GM19372 (cell line): Measurements from ENCODE around the gene CEP41.

Experiments
- ATAC-seq: cut with Tn5 transposase; IDR thresholded peaks from one replicate; pipeline ENCODE4 v1.9.1; 2021; ENCODE audit warnings: mild to moderate bottlenecking, low read depth, moderate library complexity; ENCODE audit not compliant: unreplicated experiment

CEP41 gene

DNA sequence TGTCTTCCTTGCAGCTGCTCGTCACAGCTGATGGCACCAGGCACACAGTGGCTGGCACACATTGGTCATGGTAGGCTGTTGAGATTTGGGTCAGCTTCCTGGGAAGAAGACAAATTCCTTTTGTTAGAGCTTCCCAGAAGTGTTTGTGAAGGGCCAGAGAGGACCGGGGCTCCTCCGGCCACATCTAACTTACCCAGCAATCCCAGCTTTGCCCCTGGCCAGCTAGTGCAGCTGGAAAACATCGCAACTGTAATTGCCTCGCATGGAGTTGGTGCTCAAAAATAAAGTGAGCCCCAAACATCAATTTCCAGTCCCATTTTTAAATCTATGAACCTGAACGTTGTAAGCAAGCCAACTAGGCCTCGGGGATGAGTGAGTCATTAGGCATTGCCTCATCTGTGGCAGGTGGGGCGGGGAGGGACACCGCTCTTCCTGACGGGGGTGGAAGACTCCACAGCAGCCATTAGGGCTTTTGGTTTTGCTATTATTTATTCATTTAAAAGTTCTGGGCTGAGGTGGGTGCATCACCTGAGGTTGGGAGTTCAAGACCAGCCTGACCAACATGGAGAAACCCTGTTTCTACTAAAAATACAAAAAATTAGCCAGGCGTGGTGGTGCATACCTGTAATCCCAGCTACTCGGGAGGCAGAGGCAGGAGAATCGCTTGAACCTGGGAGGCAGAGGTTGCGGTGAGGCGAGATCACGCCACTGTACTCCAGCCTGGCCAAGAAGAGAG is 83.8 kb downstream of the CEP41 start:
- no peak for ATAC-seq

DNA sequence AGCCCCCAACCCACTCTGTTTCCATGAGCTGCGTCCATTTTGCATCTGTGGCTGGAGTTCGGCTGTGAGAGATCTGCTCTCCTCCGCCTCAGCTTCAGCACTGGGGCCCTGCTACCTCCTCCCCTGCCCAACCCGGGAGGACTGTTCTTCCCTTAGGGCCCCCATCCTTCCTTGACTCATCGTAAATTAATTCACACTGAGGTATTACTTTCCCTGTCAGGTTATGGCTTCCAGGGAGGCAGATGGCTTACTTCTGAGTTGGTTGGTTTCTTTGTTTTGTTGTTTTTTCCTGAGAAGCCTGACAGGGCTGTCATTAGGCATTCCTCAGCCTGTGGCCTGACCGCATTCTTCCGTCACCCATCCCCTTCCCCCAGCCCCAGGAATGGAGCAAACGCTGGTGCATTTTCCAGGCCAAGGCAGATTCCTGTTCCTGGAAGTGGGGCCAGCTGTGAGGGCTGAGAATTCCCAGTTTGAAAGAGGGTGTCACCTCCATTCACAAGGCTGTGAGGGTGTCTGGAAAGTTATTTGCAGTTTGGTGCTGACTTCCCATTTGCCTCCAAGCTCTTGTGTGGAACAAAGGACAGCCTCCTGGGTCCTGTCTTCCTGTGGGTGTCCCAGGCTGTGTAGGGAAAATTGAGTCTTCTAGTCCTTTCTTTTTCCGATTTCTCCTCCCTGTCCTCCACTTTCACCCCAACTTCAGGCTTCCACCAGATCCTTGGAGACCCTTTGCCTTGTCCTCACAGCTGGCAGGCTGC is 84.5 kb downstream of the CEP41 start:
- ATAC-seq, result no peak

DNA sequence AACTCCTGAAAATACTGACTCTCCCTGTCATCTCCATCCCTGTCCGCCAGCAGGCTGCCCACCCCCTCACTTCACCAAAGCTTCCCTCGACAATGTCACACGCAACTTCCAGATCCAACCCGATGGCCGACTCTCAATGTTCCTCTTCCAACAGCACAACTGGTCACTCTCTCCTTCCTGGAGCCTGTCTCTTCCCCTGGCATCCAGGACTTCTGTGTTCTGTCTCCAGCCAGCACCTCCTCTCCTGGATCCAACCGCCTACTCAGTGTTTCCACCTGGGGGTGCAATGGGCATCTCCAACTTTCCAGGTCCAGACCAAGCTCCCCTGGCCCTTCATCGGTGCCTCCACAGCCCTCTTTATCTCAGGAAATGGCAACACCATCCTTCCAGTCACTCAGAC is 87.6 kb downstream of the CEP41 start:
- ATAC-seq, result no peak

DNA sequence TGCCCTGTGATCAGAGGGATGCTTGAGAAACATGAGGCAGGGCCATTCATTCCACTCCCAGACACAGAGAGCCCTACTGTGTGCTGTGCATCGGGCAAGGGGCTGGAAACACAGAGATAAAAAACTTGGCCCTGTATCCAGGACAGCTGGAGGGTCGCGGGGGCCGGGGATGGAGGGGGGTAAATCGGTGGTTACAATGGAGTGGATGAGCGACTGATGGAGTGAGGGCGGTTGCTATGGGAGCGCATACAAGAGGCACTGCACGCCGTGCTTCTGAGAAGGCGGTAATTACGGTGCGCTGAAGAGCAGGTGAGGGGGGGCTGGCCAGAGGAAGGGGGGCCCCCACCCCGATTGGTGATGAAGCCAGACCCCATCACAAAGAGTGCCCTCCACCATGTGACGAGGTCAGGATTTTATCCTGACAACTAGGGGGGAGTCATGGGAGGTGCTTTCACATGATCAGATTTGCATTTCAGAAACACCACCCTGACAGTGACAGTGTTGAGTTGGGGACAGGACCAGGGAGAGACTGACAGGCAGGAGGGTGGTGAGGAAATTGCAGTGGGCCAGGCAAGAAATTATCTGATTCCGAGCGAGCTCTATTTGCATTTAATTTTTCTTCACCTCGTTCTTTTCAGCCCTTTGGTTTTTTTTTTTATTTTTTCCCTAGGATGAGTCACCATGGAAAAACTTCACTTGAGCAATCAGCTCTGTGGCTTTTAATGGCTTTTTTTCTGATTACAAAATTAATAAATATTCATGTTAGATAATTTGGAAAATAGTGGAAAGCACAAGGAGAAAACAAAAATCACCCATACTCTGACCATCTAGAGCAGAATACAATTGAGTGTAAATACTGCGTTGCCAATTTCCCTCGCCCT is 88.4 kb downstream of the CEP41 start:
- ATAC-seq, result no peak

DNA sequence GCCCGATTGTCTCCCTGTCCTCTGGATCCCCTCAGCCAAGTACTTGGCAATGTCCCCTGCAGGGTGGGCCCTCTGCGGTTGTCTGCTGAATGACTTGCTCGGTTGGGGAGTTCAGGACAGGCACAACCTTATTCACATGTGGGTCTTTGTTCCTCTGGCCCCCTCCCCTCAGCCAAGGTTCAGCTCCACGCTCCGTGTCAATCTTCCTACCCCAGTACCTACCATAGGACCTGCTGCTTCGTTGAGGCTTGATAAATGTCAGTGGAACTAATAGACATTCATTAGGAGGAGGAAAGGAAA is 89.1 kb downstream of the CEP41 start:
- no peak for ATAC-seq

DNA sequence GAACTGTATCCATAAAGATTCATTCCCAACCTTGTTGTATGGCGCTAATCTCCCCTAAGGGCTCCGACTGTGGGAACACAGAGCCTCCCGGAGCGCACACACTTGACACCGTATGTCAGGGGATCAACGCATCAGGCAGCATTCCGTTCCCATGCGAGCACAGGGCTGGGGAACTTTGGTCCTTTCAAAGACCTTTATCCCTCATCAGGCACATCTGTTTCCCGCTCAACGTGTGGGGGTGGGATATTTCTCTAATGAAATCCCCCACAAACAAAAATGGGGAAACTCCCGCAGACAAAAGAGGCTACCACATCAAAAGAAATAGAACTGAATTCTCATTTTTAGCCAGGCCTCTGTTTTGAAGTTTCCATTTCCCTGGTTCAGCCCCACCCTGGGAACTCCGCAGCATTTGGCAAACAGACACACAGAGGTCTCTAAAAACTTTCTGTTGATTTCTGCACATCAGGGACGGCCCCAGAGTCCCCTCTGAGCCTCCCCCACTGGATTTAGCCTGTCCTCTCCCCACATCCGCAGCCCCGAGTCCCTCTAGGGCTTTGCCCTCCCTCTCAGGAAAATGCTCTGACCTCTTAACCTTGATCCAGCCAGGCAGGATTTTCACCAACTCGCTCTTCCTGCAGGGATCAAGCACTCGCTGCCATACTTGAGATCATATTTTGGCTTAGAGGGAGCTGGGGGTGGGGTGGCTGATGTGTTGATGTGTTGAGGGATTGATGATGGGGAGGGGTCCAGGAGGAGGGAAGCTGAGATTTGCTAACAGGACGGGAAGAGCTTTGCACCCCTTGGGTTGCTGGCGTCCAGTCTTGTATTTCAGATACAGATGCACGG is 89.6 kb downstream of the CEP41 start:
- no peak for ATAC-seq

DNA sequence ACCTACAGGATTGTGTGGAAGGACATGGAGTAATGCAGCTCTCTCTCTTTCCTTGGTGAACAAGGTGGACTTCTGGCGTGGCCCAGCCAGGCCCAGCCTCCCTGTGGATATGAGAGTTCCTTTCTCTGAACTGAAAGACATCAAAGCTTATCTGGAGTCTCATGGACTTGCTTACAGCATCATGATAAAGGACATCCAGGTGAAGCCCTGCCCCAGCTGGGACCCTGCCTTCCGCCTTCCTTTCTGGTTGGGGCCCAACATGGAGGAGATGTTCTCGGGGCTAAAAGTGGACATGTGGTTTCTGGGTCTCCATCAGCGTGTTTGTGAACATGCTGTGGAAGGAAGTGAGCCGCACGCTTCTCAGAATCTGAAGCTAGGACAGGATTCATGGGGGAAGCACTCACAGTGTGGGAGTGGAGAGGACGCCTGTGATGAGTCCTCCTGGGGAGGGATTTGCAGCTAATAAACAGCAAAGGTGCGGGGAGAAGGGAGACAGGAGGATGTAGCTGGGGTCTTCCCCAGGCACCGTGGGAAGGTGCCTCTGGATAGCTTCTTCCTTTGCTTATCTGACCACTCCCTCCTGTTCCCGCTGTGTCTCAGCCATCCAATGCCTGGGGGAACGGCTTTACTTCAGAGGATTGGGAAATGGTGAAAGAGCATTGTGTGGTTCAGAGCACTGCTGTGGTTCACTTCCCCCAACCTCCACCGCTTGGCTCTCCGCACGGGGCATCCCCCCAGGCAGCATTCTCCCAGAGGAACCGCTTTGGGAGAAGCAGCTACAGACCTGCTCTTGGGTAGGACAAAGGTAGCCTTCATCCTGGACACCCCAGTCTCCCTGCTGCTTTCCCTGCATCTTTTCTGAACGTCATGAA is 90.7 kb downstream of the CEP41 start:
- no peak for ATAC-seq

DNA sequence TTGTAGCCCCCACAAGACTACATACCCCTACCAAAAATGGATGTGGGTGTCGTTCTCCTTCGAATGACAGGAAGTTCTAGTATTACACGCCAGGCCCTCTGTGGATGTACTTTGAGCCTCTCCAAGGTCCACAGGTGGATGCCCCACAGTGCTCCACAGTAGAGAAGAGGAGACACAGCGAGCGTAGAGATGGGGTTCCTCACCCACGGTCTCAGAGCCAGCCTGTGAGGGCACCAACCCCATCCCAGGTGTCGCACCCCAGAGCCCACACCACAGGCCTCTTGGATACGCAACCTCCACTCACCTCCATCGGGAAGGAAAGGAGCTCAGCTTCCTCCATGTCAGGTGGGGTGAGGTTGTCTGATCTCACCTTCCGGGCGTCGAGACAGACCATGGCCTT is 93.9 kb downstream of the CEP41 start:
- no peak for ATAC-seq

DNA sequence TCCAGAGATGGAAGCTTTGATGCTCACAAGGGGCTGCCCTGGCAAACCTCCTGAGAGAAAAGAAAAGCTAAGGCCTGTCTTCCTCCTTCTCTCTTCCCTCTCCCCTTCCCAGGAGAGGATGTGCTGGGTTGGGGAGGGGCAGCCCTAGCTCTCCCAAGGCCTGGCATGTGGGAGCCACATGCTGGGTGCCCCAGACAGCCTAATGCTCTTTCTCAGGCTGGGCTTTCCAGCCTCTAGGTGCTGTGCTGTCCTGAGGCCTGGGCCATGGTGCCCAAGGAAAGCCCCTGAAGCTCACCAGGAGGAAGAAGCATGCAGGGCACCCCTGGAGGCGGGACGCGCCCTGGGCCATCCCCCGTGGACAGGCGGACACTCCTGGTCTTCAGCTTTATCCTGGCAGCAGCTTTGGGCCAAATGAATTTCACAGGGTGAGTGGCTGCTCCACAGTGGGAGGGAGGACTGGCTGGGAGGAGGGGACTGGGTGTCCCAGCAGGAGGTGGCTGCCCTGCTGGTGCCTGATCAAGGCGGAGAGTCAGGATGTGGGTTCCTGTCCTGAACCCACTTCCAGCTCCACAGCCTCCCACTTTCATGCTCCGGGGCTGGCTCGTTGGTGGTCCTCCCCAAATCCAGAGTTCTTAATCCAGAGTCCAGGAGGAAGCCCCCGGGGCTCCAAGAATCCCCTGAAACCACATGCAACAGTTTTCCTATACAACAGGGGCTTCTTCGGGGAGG is 94.5 kb downstream of the CEP41 start:
- ATAC-seq, result no peak

DNA sequence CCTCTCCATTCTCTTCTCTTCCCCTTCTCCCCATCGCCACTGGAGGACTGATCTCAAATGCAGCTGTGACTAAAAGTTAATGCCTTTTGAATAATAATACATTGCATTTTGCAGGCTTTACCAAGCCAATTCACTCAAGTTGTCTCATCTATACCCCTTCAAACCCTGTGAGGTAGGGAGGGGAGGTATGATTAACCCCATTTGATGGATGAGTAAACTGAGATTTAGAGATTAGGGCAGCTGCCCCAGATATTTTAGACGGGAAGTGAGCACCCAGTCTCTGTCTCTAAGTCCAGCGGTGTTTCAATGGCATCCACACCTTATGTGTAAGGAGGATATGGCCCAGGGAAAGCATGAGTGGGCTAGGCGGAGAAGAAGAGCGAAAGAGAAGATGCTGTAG is 95.1 kb downstream of the CEP41 start:
- no peak for ATAC-seq

DNA sequence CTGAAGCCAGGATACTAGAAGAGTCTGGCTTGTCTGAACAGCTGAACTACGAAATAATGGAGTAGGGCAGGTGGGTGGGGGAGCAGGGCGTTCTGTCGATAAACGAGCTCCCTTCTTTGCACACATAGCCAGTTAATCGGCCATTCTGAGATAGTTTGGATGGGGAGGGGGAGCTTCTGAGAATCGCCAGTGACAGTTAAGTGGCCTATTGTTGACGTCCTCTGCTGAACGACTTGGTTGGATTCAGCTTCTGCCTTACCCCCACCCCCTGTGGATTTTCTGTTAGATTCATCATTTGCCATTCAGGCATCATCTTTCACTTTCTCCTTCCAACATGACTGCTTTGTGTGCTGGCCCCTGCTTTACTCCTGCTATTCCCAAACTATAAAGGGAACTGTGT is 95.7 kb downstream of the CEP41 start:
- ATAC-seq, result no peak

DNA sequence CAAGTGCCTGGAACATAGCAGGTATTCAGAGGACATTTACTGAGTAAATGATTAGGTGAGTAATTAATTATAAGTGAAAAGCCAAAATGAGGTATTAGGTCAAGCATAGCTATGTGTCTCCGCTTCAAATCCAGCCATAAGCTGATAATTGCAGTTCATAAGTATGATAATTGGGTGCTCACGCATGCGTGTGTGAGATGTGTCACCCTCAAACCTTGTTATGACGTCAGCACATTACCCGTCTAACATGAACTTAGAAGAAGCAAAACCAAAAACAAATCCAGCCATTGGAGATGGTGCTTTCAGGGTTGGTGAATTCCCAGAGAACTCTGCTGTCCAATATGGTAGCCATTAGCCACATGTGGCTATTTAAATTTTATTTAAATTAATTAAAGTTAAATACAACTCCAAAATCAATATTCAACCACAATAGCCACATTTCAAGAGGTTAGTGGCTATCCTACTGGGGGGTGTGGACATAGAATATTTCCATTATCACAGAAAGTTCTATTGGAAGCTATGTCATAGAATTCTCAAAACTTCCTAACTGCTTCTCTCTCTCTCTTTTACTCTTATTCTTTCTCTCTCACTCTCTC is 96.4 kb downstream of the CEP41 start, which contains the start of gene CPA5:
Gene CPA5, plus strand, starts transcription at position 546 of the 596 bp plus-strand sequence. CDS start 1,670 bp downstream, outside the sequence.
- ATAC-seq, result no peak
